GM19035 (cell line): ENCODE data around the gene CTBP2.

Experiments used
- ATAC-seq: cut with Tn5 transposase; IDR thresholded peaks from one replicate; pipeline ENCODE4 v1.9.1; 2021; ENCODE audit not compliant: unreplicated experiment

Gene CTBP2

DNA sequence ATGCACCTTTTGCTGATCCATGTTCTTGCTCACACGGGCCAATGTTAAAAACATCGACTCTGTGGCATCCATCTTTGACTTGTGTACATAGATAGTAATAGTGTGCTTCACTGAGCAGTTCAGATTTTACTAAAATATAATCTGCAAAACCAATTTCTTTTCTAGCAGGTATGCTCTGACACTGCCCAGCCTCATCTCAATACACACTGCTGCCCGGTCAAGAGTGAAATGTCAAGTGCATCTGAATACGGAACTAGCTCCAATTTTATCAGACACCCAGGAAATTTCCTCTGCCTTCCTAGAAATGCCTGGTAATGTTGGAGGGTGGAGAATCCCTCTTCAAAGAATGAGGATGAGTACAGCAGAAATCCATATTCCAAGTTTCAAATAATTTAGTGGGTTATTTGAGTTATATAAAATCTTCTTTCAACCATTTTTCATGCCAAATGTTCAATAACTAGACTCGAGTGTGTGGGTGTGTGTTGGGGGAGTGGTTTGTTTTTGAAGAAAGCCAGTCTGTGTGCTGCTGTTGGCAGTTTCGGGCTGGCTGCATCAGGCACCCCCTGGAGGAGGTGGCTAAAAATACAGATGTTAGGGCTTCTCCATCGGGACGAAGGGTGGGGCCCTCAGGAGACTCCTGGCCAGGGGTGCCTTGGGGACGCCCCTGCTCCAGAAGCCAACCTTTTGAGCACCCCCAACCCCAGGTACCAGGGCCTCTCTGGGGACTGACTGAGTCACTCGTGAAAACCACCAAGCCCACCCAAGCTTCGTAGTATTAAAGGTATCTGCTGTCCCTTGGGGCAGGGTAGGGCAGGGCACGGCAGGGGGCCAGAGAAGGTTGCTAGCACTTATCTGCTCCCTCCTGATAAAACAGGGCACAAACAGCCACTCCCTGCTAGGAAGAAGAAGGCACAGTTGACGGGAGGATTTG lies 15.4 kb downstream of the CTBP2 start:
- no peak for ATAC-seq

DNA sequence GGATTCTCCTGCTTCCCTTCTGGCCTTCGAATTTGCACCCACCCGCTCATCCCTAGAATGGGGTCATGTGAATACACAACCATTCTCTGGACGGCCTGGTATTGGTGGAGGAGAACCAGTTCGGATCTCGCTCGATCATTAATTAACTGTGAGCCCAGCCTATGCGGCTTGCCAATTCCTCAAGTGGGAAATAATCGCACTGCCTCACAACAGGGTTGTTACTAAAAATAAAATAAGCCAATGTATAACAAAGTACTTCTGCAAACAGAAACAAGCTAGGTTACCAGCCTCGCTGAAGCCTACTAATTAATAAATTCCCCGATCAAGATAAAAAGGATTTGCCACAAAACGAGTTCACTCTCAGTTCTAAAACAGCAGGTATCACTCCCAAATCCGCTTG lies 16.2 kb downstream of the CTBP2 start:
- ATAC-seq: no peak

DNA sequence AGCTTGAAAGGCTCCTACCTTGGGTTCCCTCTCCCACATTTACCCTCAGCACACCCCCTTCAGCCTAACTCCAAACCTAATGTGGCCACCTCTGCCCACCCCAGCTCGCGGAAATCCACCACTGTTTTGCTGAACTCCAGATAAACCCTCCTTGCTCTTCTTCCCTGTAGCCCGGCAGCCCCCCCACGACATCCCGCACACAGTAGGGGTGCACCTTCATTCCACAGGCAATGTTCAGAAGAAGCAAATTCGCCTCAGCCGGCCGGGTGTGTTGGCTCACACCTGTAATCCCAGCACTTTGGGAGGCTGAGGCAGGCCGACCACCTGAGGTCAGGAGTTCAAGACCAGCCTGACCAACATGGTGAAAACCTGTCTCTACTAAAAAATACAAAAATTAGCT lies 17.4 kb downstream of the CTBP2 start:
- ATAC-seq: no peak

DNA sequence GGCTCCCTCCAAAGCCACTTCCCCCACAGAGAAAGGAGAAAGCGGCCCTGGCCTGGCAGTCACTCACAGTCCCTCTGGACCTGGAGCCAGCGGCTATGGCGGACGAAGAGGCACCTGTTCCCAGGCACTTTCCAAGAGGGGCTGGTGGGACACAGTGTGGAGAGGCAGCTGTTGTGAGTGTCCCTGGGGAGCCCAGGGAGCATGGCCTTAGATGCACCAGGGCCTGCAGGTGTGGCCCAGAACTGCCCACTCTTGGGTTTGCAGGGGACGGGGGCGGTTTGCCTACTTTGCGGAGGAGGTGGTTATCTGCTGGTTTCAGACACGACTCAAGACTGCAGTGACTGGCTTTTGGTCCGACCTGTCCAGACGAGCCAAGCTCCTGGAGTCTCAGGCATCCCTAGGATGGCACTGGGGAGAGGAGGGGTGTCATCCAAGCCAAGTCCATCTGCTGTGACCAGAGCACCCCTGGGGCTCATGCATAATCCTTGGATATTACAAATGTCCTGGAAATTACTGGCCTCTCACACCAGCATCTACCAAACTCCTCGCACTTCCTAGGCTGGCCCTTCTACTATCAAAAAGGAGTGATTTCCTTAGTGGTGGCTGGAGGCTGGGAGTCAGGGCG lies 18.4 kb downstream of the CTBP2 start:
- ATAC-seq: no peak

DNA sequence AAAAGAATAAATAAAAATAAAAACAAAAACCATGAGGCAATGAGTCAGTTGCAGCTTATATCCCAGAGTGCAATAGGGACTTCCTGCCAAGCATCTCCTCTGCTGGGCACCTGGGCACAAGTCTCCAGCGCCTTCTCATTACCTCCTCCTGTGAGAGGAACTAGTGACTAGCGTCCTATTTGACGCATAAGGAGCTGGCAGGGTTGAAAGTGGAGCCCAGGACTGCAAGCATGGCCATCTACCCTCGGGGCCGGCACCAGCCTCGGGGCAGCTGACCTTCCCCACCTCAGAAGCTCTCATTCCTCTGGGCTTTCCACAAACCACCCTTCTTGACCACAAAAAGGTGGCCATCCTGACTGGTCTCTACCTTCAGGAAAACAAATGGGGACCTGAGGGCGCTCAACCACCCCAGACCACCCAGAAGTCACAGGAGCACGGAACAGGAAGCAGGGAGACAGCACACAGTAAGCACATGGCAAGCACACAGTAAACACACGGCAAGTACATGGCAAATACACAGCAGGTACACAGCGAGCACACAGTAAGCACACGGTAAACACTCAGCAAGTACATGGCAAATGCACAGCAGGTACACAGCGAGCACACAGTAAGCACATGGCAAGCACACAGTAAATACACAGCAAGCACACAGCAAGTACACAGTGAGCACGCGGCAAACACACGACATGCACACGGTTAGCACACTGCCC lies 19.1 kb downstream of the CTBP2 start:
- no peak for ATAC-seq

DNA sequence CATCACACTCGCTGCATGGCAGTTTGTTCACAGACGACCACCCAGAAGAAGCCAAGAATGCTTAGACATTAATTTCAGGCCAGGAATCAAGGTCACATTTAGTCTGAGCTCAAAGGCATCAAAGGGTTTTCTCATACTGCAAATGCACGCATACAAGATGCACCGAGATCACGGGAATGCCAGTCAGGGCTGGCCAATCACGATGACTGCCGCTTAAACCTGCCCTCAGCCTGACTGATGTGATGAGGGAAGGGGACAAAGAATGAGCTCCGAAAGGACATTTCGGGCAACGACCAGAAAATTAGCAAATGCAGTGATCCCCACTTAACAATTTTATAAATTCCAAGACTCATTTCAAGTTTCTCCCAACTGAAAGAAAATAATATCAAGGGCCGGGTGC lies 20.2 kb downstream of the CTBP2 start:
- ATAC-seq: no peak

DNA sequence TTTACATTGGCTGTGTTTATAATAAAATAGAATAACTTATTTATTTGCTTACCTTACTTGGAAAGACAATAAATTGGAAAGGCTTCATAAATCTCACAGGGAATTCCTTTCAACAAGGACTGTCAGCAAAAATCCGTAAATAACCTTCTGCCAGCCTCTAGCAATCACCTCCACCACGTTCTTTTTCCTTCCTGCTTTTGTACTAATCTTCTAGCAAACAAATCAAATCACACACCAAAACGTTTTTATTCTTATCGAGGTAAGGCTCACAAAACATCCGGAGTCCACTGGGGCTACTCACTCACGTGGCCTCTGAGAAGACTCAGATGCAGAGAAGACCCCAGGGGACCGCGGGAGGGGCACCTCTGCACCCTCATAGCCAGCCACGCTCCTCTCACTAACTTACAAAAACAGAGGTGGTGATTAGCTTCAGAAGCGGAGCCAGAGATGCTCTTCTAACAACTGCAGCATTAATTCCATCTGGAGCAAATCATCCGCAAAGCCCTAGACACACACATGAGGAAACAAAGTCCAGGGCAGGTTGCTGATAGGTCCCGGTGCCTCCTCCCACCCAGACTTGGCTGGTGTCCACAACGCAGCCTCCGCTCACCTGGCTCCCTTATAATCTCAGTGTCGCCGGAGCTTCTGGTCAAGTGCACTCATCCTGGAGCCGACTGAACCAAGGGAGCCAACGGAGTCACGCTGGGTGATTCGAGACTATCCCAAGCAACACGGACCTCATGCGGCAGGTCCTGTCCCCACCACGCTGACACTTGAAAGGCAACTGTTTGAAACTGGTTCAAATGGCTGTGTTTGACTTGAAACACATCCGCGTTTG lies 22.5 kb downstream of the CTBP2 start:
- ATAC-seq: no peak

DNA sequence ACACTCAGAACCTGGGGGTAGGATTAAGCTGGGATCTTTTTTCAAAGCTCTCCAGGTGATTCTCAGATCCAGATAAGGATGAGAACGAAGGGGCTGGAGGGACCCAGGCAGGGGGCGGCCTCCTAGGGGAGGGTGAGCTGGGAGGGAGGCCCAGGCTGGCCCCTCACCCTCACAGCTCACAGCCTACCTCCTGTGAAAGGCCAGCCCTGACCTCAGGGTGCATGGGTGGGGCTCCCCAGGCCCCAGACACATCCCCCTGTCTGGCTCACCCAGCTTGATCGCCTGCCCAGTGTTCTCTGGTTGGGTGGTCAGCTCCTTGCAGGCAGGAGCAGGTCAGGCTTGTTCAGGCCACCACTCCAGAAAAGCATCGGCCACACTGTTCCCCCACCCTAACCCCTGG lies 24.3 kb downstream of the CTBP2 start:
- ATAC-seq: no peak

DNA sequence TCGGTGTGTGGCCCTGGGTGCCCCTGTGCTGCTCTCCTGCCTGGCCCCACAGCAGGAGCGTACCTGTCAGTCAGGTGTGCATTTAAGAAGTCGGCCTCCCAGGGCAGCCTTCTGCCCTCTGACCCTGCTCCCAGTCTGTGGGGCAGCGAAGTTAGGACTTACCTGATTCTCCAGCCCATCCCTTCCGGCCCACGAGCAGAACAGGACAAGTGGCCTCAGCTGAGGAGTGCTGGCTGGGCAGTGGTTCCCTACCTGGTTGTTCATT lies 24.7 kb downstream of the CTBP2 start:
- ATAC-seq: no peak

DNA sequence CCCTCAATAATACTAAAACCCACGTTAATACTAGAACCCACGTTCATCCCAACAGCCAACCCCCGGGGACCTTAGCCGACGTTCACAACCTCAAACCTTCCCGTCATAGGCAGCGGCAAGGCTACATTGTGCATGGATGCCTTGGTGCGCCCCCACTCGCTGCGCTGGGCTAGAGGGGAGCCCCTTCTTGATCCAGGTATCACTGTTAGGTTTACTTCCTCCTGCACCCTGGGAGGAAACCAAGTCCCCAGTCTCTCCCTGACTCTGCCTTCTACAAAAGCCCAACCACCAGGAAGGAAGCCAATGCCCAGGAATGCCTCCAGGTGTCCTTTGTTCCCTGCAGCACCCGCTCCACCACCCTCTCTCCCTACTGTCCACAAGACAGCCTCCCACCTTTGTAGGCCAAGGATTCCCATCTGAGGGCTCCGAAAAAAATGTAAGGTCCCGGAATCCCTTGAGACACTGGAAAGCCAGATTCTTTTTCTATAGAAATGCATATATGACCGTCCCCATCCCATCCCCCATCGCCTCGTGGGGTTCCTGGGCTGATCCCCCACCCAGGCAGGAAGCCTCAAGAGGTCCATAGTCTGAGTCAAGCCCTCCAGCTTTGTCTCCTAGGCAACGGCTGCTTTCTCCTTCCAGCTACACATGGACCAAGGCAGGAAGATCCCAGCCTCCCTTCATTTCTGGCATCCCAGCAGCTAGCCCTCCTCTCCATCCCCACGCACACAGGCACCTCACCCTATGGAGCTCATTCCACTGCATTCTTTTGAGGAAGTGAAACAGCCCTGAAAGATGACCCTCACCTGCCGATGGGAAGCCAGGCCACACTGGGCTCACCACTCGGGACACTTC lies 25.2 kb downstream of the CTBP2 start:
- ATAC-seq: no peak

DNA sequence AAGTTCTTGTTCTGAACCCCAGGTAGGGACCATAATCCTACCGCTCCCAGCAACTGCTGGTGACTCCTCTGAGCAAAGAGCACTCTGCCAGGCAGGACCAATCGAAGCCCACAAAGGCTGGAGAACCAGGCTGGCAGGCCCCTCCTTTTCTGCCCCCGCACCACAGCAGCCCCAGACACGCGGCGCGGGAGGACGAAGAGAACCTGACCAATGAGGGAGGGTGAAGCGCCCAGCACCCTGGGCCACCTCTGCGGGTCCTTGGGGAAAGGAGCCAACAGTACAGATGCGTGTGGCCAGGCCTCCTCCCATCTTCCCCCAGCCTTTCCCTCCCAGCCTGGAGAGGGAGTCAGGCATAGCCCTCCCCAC lies 25.9 kb downstream of the CTBP2 start:
- no peak for ATAC-seq

DNA sequence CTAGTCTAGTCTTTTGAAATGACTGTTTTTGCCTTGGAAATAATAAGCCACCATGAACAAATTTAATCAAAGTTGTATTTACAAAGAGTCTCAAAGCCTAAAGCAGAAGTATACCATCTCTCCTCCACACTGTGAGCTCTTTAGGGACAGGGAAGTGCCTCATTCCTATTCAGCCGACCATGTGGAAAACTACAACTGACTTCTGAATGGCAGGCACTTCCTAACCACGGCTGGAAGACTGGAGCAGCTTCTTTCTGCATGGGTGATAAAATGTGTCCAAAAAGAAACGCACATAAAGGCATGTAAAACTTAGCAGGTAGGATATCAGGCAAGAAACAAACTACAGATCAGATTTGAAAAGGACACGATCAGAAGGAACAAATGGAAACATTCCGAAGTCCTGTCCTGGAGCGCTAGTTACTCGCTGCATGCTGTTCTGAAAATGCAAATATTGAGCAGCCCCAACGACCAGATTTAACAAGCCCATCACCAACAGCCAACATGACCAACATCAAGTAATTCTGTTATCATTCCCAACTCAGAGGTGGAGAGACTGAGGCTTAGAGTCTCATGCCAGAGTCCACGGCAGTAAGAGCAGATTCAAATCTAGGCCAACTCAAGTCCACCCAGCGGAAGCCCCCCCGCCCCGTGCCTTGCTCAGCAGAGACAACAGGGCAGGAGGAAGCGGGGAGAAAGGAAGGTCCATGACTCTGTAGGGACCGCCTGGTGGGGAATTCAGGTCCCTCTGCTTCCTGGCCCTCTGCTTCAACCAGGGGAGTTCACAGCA lies 26.5 kb downstream of the CTBP2 start:
- no peak for ATAC-seq

DNA sequence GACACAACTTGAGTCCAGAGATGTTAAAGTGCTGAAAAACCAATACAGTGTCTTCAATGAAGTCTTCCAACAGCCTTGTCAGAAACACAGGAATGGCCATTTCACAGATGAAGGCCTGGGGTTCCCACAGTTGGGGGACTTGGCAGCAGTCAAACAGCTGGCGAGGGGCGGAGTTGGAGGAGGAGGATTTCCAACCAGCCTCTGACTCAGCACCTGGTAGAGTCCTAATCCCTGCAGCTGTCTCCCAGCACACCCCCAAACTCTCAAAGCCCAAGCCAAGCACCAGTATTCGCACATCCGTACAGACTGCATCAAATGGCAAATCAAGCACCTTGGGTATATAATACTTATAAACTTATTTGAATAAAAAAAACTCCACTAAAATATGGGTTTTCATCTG lies 28.0 kb downstream of the CTBP2 start:
- no peak for ATAC-seq

DNA sequence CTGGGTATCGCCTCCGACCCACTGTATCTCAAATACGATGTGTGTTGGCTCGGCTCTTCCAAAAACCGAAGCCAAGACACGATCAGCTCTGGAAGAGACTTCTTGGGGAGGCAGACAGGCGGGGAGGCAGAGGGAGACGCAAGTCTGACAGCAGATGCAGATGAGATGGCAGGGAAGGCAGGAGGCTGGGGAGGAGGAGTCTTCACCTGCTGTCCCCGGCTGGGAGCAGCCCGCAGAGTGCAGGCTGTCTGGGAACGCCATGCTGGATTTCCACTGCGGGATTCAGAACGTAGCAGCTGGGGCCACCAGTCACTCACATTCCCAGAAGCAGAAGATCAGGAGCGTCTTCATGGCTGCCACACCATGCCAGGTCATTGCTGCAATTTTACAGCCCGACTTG lies 29.4 kb downstream of the CTBP2 start:
- ATAC-seq: no peak

DNA sequence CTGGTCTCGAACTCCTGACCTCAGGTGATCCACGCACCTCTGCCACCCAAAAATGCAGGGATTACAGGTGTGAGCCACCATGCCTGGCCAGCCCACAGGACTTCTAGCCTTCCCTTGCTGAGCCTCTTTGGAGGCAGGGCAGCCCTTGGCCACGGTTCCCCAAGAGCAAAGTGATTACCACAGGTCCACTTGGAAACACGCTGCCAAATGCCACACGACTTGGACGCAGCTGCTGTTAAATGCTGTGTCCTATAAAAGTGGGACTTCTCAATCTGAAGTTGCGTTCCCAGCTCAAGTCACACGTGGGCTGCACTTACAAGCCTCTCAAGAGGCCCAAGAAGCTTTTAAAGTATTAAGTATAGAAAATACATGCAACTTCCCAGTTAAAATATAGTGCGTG lies 30.1 kb downstream of the CTBP2 start:
- ATAC-seq: no peak

DNA sequence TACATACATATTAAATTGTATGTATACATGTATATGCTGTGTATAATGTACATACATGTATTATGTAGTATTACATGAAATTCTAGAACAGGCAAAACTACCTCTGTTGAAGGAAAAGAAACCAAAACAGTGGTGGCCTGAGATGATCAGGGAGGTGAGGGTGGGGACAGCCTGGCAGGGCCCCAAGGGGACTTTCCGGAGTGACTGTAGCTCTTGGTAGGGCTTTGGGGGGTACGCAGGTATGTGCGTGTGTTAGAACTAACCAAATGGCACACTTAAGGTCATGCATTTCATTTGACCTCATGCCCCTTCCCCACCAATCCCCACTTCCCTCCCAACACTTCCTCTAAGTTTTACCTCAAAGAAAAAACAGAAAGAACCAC lies 31.3 kb downstream of the CTBP2 start:
- ATAC-seq: no peak

DNA sequence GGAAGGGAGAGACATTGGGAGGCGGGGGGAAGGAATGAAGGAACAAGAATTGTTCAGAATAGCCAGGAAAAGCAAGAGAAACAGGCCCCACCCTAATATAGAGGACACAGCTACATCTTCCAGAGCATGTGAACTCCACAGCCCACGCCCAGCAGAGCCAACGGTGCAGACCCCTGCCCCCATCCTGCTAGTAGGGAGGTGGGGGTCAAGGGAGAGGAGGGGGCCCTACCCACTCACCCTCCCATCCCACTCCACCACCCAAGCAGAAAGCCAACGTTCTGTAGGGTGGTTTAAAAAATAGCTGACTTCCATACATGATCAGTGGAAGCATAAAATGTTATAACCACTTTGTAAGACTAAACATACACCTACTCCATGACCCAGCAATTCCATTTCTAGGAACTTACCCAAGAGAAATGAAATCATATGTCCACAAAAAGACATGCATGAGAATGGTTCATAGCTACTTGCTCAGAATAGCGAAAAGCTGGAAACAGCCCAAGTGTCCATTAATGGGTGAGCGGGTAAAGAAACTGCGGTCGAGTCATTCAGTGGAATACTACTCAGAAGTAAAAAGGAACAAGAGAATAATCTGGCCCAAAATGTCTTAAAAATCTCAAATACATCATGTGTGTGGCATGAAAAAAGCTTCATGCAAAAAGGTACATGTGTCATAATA lies 31.8 kb downstream of the CTBP2 start:
- no peak for ATAC-seq

DNA sequence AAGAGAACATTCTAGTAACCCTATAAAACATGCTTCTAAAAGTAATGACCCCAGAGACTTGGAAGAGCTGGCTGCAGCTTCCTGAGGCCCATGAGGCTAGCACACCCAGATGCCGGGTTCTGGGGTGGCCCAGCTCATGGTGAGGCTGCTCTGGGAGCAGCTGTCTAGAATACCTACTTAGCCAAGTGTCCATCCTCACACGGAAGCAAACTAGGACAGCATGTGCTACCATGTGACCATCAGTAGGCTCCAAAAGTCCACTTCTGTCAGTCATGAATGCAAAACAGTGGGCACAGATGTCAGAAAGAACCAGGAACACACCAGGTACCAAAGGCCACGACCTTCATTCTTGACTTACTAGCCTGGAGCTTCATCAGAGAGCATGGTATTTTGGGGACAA lies 32.4 kb downstream of the CTBP2 start:
- ATAC-seq: no peak

DNA sequence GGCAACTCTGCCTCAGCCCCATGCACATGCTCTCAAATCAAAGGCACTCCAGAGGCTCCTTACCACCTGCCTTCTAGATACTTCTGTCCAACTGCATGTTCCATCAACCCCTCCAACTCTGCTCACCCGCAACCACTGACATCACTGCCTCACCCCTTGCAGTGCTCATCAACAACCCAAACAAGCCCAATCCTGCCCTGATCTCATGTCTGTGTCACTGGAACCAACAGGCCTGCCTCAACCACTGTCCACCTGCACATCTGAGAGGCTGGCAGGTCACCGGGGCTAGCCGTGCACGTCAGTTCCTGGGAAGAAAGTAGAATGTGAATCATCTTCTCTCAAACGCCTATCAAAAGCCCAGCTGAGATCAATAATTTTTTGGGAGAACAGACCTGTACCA lies 33.3 kb downstream of the CTBP2 start:
- ATAC-seq: no peak
